Measurements from ENCODE around the gene SLC4A2.

DNA sequence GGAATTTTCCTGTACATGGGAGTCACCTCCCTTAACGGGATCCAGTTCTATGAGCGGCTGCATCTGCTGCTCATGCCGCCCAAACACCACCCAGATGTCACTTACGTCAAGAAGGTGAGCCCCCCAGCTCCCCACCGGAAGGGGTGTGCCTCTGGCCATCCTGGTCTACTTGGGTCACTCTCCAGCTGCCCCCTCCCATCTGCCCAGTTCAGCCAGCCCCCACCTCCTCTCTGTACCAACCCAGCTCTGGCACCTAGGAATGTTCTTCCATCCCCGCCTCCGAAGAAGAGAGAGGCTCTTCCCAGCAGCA is 16.2 kb downstream of the SLC4A2 start:
- TF ChIP-seq CTCF (IDR thresholded peaks at IDR 0.05) = no peak
- TF ChIP-seq, protein P1, sequence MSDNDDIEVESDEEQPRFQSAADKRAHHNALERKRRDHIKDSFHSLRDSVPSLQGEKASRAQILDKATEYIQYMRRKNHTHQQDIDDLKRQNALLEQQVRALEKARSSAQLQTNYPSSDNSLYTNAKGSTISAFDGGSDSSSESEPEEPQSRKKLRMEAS (CRISPR knock-in tag; IDR thresholded peaks at IDR 0.05) = no peak
- TF ChIP-seq SOX15 (CRISPR knock-in tag; IDR thresholded peaks at IDR 0.05) = no peak
- TF ChIP-seq, protein P2, sequence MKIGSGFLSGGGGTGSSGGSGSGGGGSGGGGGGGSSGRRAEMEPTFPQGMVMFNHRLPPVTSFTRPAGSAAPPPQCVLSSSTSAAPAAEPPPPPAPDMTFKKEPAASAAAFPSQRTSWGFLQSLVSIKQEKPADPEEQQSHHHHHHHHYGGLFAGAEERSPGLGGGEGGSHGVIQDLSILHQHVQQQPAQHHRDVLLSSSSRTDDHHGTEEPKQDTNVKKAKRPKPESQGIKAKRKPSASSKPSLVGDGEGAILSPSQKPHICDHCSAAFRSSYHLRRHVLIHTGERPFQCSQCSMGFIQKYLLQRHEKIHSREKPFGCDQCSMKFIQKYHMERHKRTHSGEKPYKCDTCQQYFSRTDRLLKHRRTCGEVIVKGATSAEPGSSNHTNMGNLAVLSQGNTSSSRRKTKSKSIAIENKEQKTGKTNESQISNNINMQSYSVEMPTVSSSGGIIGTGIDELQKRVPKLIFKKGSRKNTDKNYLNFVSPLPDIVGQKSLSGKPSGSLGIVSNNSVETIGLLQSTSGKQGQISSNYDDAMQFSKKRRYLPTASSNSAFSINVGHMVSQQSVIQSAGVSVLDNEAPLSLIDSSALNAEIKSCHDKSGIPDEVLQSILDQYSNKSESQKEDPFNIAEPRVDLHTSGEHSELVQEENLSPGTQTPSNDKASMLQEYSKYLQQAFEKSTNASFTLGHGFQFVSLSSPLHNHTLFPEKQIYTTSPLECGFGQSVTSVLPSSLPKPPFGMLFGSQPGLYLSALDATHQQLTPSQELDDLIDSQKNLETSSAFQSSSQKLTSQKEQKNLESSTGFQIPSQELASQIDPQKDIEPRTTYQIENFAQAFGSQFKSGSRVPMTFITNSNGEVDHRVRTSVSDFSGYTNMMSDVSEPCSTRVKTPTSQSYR (CRISPR knock-in tag; IDR thresholded peaks at IDR 0.05) = no peak
- no peak for TF ChIP-seq JUN (CRISPR knock-in tag; IDR thresholded peaks at IDR 0.05)
- TF ChIP-seq SP1 (CRISPR knock-in tag; conservative IDR thresholded peaks at IDR 0.05) = no peak
- no peak for TF ChIP-seq CBFB (CRISPR knock-in tag; IDR thresholded peaks at IDR 0.05; ENCODE audit: low read depth)
- no peak for TF ChIP-seq CREB1 (CRISPR knock-in tag; IDR thresholded peaks at IDR 0.05)
- no peak for TF ChIP-seq ZNF121 (CRISPR knock-in tag; IDR thresholded peaks at IDR 0.05)
- no peak for TF ChIP-seq GRHL2 (CRISPR knock-in tag; IDR thresholded peaks at IDR 0.05; ENCODE audit: insufficient replicate concordance, severe bottlenecking)
- TF ChIP-seq IRF2 (CRISPR knock-in tag; IDR thresholded peaks at IDR 0.05; ENCODE audit: borderline replicate concordance, low read depth) = no peak
- TF ChIP-seq RELA (CRISPR knock-in tag; IDR thresholded peaks at IDR 0.05; ENCODE audit: borderline replicate concordance) = no peak
- TF ChIP-seq ELF4 (CRISPR knock-in tag; IDR thresholded peaks at IDR 0.05; ENCODE audit: low read depth) = no peak
